LNCAP (cell line): ENCODE results near the gene PTPRJ.

Source experiments
- TF ChIP-seq, protein P1 (sequence below): fragments of 450-650 bp; IDR thresholded peaks from 2 replicates; pipeline ENCODE4 v1.5.1; 2017; ENCODE audit warnings: mild to moderate bottlenecking

The PTPRJ gene

GRCh38 chr11:48036011-48036410, 55.7 kb downstream of the PTPRJ start:
- TF ChIP-seq, protein P1, sequence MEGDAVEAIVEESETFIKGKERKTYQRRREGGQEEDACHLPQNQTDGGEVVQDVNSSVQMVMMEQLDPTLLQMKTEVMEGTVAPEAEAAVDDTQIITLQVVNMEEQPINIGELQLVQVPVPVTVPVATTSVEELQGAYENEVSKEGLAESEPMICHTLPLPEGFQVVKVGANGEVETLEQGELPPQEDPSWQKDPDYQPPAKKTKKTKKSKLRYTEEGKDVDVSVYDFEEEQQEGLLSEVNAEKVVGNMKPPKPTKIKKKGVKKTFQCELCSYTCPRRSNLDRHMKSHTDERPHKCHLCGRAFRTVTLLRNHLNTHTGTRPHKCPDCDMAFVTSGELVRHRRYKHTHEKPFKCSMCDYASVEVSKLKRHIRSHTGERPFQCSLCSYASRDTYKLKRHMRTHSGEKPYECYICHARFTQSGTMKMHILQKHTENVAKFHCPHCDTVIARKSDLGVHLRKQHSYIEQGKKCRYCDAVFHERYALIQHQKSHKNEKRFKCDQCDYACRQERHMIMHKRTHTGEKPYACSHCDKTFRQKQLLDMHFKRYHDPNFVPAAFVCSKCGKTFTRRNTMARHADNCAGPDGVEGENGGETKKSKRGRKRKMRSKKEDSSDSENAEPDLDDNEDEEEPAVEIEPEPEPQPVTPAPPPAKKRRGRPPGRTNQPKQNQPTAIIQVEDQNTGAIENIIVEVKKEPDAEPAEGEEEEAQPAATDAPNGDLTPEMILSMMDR = no peak

DNA sequence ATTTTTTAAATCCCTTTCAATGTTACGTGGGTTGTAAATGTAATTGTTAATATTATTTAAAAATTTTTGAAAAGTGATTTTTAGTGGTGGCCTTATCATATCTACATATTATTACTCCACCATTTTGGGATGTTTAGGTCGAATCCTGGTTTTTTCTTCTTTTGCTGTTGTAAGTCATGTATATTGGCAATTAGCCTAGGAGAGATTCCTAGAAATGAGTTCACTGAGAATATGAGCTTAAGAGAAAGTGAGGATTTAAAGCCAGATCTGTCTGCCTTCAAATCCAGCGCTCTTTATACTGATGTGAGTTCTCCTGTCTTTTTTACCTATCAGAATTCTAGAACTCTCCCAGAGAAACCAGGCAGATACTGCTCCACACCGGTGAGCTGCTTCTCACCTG, 56.1 kb downstream of the PTPRJ start:
- TF ChIP-seq, protein P1 = no peak

GRCh38 chr11:48037709-48038468, 57.5 kb downstream of the PTPRJ start:
- TF ChIP-seq, protein P1 = no peak

GRCh38 chr11:48040830-48041444, 60.6 kb downstream of the PTPRJ start:
- TF ChIP-seq, protein P1 = no peak

- TF ChIP-seq, protein P1 = no peak
Observed at GRCh38 chr11:48041877-48042695, 61.7 kb downstream of the PTPRJ start.

DNA sequence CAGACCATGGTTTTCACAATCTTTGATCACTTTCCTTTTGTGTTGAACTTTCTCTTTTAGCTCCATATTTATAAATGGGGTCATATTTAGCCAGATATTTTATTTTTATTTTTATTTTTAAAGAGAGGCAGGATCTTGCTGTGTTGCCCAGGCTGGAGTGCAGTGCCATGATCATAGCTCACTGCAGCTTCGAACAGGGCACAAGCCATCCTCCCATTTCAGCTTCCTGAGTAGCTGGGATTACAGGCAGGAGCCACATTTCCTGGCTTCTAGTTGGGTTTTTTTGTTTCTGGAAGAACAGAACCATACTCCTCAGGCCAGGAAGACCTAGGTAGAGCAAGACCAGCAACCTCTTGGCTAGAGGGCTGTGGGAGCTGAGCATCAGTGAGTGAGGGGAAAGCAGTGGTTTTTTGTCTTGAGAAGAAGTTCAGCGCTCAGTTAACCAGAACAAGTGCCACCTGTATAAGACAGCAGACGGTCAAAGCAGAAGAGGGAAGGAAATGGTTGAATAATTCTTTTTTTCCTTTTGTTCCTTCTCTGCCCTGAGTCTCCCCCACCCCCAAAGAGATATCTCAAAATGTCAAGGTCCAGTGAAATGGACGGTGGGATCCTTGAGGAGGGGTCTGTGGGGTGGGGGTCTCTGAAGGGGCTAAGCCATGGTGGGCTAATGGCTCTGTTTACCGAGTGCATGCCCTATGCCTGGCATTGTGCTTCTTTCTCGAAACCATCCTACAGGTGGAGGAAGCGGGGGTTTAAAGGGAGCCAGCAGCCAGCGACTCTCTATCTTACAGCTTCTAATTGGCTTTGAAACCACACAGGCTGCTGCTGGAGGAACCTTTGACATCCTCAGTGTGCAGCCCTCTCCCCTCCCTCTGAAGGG, 63.0 kb downstream of the PTPRJ start:
- TF ChIP-seq, protein P1 = no peak
